NCI-H510A (cell line): ENCODE data around the gene VOPP1.
"Not testable (repeated sequence)": the region's sequence is repeated elsewhere in the genome, so short reads cannot be mapped to it uniquely, and the experiment has no call there.

Experiments
- DNase-seq: peaks from one replicate; lab custom pipeline; 2025; lab: John Stamatoyannopoulos, UW

The VOPP1 gene, protein sequence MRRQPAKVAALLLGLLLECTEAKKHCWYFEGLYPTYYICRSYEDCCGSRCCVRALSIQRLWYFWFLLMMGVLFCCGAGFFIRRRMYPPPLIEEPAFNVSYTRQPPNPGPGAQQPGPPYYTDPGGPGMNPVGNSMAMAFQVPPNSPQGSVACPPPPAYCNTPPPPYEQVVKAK

DNA sequence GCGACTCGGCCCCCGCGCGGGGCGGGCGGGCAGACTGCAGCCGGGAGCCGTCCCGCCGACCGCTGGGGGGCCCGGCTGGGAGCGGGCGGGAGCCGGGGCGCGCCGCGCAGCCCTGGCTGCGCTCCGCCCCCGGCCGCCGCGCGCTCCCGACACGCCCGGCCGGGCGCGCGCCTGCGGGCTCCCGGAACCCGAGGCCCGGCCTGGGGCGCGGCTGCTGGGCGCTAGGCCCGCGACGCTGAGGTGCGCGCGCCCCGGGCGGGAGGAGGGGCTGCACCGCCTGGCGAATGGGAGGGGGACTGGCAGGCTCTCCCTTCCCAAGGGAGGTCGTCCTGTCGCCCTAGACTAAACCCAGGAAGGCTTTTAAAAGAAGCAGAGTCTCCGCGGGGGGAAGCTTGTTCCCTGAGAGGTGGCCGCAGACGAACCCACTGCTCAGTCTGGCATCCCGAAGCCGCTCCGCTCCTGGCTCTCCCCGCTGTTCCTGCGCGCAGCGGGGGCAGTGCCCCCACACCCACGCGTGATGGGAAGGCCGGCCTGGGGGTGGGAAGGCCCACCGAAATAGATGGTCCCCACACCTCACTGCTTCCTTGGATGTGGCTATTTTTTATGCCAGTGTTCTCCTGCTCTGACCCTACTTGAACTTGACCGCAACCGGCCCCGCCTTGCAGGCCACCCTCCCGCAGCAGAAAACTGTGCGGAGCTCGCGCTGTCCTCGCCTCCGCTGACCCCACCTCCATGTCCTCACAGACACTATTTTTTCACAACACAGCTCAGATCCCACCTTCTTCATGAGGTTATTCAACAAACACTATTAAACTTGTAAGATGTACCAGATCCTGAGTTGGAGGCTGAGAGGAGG, at the start of gene VOPP1:
Gene VOPP1 (minus strand): TSS at position 125 of the 856 bp plus-strand sequence. CDS start 178 bp downstream, outside the sequence.
- peak; percentile 81 for DNase-seq

DNA sequence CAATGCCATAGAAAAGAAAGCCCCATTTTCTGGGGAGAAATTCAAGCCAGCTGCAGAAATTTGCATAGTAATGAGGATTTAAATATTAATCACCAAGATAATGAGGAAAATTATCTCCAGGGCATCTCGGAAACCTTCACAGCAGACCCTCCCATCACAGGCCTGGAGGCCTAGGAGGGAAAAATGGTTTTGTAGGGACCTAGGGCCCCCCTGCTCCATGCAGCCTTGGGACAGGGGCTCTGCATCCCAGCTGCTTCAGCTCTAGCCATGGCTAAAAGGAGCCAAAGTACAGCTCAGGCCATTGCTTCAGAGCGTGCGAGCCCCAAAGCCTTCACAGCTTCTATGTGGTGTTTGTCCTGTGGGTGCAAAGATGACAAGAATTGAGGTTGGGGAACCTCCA, 46.6 kb upstream of the VOPP1 start:
- DNase-seq: no peak

DNA sequence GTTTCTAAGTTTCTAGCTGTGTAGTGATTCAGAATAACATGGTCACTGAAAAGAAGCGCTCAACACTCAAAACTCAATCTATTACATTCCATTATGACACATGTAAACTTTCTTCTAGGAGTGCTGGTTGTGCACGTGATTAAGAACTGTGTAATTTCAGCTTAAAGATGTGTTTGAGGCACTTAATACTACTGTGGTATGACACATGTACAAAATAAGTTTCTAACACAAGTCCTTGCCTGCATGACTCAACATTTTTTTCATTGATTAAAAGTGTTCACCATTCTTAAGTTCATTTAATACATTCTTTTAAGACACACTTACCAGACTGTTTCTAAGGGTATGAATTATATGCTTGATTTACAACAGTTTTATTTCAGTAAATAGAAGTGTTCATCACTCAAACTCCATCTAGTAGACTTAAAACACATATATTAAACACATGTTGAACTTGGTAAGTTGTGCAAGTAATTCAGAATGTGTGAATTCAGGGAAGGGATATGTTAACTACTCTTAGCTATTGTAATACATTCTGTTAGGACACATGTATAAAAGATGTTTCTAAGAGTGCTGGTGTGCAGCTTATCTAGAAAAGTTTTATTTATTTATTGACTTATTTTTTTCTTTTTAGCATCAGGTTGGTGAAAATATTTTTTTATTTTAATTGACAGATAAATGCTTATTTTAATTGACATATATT, 42.2 kb upstream of the VOPP1 start:
- DNase-seq: not testable (repeated sequence)

DNA sequence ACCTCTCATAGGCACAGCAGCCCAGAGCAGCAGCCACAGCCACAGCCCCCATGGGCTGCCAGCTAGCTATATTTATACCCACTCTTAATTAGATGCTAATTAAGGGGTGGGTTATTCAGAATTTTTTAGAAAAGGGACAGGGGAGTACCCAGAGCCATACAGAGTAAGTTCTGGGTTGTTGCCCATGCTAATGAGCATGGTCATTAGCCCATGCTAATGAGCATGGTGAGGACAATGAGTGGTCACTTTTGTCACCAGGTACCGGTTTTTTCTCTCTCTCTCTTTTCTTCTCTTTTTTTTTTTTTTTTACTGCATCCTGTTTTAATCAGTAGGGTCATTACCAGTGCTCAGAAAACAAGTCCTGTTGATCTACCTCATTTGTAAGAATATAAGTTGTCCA, 37.4 kb upstream of the VOPP1 start:
- DNase-seq: not testable (repeated sequence)

DNA sequence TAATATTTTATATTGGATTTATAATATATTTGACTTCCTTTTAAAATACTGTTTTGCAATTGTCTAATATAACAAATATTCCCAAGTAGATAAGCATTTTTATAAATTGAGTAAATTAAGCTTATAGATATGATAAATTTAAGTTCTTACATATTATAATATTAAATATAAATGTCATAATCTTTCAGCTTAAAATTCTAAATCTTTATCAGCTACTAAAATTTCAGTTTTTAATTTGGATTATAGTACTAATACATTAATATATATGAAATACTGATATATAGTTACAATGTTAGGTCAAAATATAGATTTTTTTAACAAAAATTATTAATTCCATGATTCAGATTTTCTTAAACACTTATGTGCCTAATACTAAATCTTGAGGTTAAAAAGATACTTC, 33.4 kb upstream of the VOPP1 start:
- DNase-seq: not testable (repeated sequence)

DNA sequence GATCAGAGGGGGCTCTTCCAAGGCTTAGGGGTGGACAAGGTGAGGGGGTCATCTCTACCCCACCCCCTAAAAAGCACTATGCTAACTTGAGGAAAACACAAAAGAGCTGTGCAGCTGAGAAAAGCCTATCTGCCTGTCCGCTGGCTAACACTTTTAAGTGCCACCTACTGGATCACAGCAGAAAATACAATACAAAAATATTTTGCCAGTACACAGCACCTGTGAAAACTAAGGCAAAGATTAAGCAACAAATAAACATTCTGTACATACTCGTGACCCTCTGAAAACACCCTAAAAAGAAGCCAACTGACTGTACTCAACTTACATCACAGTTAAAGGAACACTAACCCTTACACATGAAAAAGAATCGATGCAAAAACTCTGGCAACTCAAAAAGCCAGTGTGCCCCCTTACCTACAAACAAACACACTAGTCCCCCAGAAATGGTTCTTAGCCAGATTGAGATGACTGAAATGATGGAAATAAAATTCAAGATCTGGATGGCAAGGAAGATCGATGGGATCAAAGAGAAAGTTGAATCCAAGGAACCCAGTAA, 25.7 kb upstream of the VOPP1 start:
- not testable (repeated sequence) for DNase-seq

DNA sequence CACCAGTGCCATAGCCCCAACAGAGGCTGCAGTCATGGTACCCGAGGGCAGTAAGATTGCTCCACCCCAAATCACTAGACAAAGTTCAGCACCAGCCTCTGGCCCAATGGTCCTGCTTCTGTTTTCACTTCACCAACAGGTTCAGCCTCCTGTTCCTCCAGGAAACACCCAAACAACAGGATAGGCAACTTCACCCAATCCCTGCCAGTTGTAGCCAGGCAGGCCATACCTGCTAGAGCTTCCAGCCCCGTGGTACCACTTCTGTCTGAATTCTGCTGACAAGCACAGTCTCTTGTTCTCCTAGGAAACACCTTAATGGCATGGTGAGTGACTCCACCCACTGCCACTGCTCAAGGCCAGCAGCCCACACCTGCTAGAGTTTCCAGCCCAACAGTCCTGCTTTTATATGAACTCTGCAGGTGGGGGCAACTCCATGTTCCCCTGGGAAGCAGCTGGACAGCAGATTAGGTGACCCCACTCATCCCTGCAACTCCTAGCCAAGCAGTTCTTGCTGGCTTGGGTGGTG, 25.0 kb upstream of the VOPP1 start:
- not testable (repeated sequence) for DNase-seq

DNA sequence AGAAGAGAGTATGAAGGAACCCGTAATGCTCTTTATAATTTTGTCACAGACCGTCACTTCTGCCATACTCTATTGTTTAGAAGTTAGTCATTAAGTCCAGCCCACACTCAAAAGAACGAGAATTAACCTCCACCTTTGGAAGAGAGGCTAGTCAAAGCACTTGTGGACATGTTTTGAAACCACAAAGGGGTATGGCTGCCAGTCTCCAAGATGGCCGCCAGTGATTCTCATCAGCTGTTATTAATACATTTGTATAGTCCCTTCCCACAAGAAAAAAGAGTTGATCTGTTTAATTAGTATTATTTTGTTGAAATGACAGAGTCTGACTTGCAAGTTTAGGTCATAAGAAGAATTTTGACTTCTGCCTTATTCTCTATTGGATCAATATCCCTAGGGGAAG, 23.2 kb upstream of the VOPP1 start:
- DNase-seq: no peak

DNA sequence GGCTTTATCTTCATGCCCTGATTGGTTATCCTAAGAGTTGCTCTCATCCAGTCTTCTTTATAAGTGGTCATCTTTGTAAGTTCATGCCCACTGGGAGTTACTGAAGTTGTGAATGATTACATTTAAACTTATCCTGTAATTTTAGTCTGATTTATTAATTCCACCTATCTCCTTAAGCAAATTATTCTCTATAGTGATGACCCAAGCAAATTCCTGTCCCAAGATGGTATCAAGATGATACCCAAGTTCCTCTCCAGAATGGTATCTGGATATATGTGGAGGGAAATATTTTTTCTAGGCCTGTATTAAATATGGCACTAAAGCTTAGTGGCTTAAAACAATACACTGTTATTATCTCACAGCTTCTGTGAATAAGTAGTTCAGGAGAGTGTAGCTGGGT, 22.6 kb upstream of the VOPP1 start:
- DNase-seq: no peak

DNA sequence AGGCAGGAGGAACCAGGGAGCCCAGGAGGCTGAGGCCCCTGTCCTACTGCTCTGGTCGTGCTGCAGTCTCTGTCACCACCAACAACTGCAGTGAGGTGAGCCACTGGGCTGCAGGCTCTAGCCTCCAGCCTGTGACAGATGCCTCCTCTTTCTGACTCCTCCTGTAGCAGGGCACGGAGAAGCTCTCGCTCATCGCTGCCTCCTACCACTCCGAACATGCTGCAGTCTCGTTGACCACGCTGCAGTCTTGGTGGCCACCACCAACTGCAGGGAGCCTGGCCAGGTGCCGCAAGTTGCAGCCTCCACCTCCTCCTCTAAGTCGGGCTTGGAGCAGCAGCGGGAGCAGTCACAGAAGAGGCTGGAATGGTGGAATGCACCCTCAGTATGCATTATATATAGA, 22.1 kb upstream of the VOPP1 start:
- DNase-seq: no peak

DNA sequence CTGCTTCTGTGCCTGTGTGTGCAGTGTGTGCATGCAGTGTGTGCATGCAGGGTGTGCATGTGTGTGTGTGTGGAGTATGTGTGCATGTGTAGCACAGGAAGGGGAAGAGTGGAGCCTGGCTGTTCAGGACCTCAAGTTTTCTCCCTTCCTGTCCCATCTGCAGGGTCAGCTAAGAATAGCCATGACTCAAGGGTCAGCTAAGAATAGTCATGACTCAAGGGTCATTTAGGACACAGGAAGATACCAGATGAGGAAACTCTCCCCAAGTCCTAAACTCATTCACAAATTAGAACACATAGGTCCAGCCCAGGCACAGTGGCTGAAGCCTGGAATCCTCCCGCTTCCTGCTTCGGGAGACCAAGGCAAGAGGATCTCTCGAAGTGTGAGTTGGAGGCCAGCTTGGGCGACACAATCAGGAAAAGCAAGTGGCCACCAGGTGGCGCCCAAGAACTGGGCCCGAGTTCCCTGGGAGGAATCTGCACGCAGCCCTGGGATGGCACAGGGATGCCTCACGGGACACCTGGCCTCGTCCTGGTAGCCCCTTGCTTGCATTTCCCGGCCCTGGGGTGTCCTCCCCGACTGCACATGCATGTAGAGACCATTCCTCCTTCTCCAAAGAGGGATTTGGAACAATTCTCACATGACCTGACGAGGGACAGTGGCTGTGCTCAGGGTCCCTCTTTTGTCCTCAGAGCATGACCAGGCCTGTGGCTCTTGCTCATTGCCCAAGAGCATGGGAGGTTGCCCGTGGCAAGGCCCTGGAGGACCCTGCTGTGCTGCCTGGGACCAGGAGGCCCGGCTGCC, 21.4 kb upstream of the VOPP1 start:
- DNase-seq: peak; percentile 42

DNA sequence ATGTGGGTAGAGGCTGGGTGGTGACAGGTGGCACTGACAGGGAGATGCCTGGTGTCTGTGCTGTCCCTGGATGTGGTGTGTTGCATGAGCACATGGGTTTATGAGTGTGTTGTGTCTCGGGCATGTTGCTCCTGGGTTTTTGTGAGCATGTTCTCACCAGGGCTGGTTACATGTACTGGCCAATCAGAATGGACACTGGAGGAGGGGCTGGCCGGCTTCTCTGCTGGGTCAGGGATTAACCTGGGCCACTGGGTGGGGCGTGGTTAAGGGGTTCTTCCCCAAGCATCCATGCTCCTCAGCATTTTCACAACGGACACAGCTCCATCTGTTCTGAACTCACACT, 20.8 kb upstream of the VOPP1 start:
- no peak for DNase-seq

DNA sequence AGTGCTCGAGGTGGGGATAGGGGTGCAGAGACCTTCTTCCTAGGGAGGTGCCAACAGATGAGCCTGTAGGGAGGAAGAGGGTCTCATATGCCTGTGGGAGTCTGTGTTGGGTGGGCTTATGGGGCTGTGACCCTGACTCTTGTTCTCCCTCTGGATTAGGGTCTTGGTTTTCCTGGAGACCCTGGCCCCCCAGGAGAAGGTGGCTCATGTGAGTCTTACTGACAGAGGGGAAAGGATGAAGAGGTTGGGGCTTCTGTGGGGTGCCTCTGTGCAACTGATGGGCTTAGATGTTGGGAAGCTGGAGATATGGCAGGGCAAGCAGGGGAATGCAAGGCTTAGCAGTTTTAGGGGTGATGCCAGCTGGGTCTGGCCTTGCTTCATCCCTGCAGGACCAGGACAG, 20.2 kb upstream of the VOPP1 start:
- DNase-seq: no peak

DNA sequence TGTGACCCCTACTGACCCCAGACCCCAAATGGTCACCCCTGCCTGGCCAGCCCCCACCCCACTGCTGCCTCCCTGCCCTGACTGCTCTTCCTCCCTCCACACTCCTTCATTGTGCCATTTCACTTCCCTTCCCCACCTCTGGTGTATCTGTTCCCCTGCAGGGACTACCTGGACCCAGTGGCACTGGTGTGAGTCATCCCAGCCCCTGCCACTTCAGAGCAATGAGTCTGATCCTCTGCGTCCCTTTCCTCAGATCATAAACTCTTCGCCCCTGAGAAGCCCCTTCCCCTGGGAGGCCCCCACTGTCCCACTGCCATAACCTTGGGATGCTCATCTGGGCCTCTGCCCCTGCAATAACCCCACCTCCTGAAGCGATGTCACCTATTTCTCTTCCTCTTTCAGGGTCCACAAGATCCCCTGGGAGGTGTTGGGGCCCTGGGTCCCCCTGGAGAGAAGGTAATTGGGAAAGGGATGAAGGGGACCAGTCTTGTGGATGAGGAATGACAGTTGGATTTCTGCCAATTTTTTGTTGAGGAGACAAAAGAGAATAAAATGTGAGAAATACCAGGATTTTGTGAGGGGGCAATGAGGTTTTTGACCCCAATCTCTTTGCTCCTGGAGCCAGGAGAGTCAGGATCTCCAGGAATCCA, 19.1 kb upstream of the VOPP1 start:
- no peak for DNase-seq

DNA sequence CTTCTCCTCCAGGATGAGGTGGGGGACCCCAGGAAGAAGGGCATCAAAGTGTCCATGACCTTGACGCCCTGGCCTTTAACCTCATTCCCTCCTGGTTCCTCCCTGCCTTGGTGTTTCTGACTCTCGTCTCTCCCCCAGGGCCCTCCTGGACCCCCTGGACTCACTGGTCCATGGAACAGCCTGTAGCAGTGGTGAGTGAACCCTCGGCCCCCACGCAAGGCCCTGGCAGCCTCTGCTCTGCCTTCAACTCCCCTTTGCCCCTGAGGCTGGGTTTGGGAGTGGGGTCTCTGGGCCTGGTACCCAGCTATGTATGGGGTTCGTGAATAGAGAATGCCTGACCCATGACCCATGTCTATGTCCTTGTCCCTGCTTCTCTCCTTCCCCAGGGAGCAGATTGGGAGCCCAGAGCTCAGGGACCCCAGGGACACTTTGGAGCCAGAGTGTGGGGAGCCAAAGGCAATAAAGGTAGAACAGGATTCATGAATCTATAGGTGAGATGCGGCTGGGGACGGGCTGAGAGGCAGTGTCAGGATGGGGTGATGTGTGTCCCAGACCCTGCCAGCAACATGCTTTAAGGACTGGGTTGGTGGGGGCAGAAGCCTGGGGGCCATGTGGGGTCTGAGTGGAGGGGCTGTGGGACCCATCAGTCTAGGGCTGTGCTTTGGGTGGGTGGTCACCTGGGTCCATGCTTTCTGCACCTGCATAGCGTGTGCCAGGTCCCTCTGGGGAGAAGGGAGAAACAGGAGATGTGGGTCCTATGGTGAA, 18.4 kb upstream of the VOPP1 start:
- DNase-seq: no peak

DNA sequence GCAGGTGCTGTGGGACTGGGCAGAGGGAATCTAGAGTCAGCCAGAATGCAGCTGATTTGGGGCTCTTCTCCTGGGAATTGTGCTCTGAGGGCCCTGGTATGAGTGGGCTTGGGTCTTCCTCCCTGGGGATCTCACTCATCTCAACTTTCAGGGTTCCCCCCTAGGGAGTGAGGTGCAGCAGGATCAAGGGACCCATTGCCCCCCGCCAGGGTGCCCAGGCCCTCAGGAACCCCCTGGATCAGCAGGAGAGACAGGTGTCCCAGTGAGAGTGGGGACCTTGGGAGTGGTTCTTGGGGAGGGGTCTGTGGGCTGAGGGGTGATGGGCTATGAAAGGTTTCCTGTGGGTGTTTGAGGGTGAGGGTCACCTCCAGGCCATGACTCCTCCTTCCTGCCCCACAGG, 17.6 kb upstream of the VOPP1 start:
- no peak for DNase-seq

DNA sequence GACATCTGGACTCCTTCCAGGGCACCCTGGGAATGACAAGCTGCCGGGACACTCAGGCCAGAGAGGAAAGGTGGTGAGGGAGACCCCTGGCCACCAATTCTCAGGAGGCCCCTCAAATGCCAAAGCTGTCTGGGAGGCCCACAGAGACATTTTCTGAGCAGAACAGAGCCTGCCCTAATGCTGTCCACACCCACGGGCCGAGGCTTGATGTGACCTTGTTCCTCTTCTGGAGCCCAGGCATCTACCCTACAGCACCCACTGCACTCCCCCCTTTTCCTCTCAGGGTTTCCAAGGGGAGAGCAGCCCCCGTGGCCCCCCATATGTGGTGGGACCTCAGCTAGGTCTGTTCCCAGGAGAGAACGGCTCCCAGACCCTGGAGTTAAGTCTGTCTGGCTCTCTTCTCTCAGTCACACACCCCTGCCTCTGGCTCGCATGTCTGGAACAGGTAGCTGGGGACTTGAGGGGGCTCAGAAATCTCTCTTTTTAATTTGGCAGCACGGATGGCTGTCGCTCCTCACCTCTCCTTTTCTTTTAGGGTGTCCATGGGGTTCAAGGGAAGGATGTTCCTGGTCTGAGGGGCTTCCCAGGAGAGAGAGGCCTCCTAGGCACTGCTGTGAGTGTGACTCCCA, 16.8 kb upstream of the VOPP1 start:
- DNase-seq: no peak

DNA sequence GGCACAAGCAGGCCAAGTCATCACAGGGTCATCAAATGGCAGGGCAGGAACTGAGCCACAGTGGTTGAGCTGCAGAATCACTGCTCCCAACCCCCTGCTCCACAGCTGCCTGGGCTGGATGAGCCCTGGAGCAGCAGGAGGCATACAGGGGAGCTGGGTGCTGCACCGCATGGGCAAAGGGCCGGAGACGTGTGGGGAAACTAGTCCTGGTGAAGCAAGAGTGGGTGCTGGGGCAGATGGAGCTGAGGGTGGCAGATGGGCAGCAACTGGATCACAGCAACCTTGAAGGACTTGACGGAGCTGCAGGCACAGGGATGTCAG, 16.0 kb upstream of the VOPP1 start:
- no peak for DNase-seq

DNA sequence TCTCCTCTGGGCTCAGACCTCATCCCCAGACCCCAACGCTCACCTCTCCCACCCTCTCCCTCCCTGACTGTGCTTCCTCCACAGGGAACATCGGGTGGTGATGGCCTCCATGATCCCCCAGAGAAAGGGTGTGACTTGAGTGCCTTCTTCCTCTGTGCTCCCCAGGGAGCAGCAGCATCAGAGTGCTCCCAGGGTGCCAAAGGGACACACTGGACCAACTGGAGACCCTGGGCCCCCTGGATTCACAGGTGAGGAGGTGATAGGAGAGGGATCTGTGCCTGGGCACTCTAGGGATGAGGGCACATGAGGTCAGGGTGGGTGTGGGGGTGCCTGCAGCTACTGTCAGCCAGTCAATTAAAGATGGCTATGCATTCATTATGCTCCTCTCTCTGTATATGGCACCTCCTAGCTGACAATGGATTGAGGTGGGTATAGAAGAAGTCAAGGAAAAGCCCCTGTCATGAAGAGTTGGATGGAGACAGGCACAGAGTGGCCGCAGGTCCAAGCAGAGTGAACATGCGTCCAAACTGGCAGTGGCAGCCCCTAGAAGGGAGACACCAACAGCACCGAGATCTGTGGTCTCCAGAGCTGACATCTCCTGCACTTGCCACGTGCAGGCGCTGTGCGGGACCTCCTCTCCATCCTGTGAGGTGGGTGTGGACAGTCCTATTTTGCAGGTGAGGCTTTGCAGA, 15.5 kb upstream of the VOPP1 start:
- no peak for DNase-seq

DNA sequence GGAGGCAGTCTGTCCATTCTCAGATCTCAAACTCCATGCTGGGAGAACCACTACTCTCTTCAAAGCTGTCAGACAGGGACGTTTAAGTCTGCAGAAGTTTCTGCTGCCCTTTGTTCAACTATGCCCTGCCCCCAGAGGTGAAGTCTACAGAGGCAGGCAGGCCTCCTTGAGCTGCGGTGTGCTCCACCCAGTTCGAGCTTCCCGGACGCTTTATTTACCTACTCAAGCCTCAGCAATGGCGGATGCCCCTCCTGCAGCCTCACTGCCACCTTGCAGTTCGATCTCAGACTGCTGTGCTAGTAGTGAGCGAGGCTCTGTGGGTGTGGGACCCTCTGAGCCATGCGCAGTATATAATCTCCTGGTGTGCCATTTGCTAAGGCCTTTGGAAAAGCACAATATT, 10.4 kb upstream of the VOPP1 start:
- DNase-seq: not testable (repeated sequence)
